ENCODE measurements around the gene SRGAP2C.
"Not testable (repeated sequence)": the region's sequence is repeated elsewhere in the genome, so short reads cannot be mapped to it uniquely, and the experiment has no call there.

Gene SRGAP2C

GRCh38 chr1:121386319-121386948, 201.7 kb downstream of the SRGAP2C start:
- DNase-seq: not testable (repeated sequence)

DNA sequence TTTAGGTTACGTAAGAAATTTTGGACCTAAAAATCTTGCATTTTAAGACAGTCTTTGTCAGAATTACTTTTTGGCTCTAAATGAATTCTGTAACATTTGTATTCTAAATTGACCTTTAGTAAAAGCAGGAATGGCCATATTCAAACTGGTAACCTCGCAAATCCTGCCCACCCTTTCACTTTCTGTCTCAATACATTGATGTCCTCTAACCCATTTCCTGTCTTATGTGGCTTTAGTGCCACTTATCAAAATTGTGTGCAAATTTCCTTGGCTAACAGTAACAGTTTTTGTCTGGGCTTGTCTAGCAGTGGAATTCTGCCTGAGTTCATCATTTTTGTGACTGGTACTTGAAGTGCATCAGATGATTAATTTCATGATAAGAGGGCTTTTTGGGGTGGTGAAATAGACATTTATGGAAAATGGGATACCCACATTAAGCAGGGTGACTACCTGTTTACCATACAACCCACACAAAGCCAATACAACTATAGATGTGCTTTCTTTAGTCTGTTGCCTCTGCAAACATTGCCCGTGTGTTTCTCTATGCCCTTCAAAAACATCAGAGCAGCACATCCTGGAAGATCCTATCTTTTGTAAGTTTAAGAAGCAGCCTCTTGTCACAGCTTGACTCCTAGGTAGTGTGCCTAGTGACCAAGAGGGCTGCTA, 205.3 kb downstream of the SRGAP2C start:
- DNase-seq: not testable (repeated sequence)

- not testable (repeated sequence) for DNase-seq
Measured at GRCh38 chr1:121392130-121392529, 207.4 kb downstream of the SRGAP2C start.

- not testable (repeated sequence) for DNase-seq
Measured at GRCh38 chr1:121395718-121396201, 211.0 kb downstream of the SRGAP2C start.

DNA sequence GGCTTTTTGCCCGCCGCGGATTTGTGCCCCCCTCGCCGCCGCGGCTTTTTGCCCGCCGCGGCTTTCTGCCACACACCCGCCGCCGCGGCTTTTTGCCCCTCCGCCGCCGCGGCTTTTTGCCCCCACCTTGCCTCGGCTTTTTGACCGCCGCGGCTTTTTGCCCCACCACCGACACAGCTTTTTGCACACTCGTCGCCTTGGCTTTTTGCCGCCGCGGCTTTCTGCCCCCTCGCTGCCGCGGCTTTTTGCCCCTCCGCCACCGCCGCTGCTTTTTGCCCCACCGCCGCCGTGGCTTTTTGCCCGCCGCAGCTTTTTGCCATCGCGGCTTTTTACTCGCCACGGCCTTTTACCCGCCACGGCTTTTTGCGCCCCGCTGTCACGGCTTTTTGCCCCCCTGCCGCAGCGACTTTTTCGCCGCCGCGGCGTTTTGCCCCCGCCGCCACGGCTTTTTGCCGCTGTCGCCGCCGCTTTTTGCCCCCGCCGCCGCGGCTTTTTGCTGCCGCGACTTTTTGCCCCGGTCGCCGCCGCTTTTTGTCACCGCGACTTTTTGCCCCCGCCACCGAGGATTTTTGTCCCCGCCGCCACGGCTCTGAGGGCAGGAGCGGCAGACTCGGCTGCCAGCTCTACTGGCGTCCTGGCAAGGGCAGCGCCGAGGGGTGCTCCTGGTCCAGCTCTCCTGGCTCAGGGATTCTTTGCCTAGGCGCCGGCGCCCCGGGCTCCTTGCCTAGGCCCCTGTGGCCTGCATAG, 211.7 kb downstream of the SRGAP2C start:
- DNase-seq: not testable (repeated sequence)

DNA sequence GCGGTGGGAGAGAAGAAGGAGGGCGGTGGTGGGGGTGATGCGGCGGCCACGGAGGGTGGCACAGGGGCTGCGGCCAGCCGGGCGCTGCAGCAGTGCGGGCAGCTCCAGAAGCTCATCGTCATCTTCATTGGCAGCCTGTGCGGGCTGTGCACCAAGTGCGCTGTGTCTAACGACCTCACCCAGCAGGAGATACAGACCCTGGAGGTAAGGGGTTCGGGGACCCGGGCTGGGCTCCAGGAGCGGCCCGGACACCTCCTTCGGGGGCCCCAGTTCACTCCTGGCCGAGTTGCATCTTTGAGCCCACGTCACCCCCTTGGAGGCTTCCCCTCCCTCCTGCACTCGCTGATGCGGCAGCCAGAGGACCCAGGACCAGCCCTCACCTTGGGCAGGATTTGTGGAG, 212.3 kb downstream of the SRGAP2C start:
- not testable (repeated sequence) for DNase-seq

DNA sequence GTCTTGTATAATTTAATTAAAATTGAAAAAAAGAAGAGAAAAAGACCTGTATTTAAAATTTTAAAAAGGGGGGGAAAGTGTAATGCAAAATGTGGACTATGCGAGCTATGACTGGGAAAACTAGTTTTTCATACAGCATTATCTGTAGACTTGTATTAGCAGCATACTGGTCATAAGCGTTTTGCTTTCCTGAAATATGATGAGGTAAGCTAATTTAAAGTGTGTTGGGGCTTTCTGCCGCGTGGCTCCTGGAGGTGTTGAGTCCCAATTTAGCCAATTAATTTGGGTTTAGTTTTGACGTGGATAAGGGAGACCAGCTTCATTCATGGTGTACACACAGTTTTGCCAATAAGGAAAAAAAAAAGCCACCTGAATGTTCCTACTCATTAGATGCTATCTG, 214.4 kb downstream of the SRGAP2C start:
- DNase-seq: not testable (repeated sequence)

- not testable (repeated sequence) for DNase-seq
Measured at GRCh38 chr1:121400108-121400507, 215.3 kb downstream of the SRGAP2C start.

GRCh38 chr1:121400541-121401310, 216.0 kb downstream of the SRGAP2C start:
- DNase-seq: peak; percentile 24

GRCh38 chr1:121401375-121401955, 216.7 kb downstream of the SRGAP2C start:
- DNase-seq: not testable (repeated sequence)

GRCh38 chr1:121403254-121403653, 218.5 kb downstream of the SRGAP2C start:
- not testable (repeated sequence) for DNase-seq

DNA sequence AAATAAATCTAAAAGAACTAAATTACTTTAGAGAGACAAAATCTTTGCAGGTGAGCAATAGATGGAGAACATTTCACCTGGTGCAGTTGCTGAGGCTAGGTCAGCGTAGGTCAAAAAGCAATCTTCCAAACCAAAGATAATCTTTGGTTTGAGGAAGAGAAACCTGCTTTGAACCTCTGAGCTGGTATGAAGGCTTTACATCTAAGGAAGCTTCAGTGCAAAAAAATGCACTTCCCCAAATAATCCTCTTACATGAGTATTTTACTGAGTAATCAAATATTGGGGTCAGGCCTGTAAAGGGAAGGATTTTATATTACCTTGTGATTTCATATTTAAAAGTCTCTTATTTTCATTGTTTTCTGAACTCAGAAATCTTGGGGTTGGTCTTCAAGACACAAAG, 223.6 kb downstream of the SRGAP2C start:
- no peak for DNase-seq

DNA sequence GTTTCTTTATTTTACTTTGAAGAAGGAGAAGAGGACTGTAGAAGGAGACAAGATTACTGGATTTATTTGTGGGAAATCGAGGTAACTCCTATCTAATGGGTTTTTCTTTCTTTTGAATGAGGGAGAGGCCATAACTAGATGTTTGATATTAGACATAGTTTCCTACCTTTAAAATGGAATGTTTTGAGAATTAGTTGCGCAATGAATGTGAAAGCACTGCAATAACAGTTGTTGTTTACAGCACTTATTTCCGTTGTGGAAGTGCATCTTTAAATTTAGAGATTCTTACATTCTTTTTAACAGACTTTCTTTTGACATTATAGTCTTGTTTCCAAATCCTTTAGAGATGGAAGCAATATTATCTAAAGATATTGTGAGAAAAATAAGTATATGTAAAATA, 229.0 kb downstream of the SRGAP2C start:
- no peak for DNase-seq

DNA sequence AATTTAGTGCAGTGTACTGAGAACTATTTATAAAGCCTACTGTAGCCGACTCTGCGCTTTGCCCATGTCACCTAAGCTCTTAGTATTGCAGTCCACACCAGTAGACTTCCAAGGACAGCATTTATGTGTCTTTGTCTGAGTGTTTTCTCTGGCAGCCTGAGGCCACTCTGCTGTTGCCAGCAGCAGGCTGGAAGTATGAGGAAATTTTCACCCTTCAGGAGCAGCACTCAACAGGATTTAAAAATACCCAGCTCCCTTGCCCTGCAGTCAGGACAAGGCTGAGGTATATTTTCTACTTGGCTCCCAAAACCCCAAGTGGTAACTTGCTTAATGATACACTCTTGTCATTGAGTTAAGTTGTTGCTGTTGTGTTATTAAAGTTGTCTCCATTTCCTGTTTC, 230.1 kb downstream of the SRGAP2C start:
- peak; percentile 40 for DNase-seq

DNA sequence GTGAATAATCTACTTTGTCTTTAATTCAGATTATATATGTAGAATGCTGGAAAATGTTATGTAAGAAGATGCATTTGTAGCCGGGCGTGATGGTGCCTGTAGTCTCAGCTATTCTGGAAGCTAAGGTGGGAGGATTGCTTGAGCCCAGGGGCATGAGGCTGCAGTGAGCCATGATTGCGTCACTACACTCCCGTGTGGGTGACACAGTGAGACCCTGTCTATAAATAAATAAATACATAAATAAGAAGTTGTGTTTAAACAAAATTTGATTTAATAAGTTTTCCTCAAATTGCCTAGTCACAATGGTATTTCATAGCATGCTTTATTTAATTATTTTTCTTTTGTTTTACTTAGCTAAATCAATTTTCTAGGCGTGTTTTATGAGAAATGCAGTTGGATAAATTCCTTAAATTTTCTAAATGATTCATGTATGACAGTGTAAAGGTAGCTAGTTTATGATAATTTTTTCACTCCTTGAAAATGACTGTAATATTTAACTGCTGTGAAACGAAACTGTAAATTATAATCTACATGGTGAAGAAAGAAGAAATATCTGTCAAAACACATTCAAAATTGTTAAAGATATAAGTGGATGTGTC, 232.6 kb downstream of the SRGAP2C start:
- no peak for DNase-seq

DNA sequence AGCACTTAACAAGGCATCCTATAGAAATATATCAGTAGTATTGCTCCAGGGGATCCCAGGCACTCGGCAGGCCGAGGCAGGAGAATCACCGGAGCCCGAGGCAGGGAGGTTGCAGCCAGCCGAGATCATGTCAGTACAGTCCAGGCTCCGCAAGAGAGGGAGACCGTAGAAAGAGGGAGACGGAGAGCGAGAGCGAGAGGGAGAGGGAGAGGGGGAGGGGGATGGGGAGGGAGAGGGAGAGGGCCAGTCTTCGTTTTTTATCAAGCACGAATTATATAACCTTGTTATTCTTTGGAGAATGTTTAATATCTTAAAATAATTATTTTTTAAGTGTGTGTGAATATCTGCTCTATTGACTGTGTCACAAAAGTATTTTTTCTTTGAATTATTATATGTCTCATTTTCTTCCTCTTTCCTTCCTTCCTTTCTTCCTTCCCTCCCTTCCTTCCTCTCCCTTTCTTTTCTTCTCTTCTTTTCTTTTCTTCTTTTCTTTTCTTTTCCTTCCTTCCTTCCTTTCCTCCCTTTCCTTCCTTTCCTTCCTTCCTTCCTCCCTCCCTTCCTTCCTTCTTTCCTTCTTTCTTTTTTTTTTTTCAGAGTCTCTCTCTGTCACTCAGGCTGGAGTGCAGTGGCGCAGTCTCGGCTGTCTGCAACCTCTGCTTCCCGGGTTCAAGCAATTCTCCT, 233.7 kb downstream of the SRGAP2C start:
- no peak for DNase-seq

DNA sequence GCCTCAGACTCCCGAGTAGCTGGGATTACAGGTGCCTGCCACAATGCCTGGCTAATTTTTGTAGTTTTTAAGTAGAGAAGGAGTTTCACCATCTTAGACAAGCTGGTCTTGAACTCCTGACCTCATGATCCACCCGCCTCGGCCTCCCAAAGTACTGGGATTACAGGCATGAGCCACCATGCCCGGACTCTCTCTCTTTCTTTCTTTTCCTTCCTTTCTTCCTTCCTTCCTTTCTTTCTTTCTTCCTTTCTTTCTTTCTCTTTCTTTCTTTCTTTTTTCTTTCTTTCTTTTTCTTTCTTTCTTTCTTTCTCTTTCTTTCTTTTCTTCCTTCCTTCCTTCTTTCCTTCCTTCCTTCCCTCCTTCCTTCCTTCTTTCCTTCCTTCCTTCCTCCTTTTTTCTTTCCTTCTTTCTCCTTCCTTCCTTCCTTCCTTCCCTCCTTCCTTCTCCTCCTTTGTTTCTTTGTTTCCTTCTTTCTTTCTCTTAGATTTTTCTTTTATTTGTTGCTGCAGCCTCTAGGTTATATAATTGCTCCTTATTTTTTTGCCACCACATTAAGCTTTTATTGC, 234.4 kb downstream of the SRGAP2C start:
- DNase-seq: not testable (repeated sequence)

- DNase-seq: not testable (repeated sequence)
Measured at GRCh38 chr1:121421490-121421889, 236.7 kb downstream of the SRGAP2C start.

DNA sequence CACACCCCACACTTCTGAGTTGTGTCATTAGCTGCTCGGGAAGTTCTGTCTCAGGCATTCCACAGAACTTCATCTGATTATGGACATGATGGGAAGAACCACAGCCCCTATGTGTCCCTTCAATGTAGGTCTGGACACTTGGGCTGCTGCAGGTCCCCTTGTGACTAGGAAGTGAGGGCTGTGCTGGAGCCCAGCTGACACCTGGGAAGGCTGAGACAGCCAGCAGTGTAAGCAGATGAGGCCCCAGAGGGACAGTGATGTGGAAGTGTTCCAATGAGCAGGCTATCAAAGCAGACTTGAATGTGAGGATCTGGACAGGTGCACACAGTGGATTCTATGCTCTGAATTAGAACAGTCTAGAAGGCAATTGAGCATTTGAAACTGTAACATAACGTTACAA, 239.2 kb downstream of the SRGAP2C start:
- not testable (repeated sequence) for DNase-seq

- DNase-seq: not testable (repeated sequence)
Measured at GRCh38 chr1:121433517-121433916, 248.7 kb downstream of the SRGAP2C start.

GRCh38 chr1:121438862-121439261, 254.1 kb downstream of the SRGAP2C start:
- DNase-seq: not testable (repeated sequence)
